ENCODE data around the gene CYSTM1. TPM values are rescaled to one million over a fixed set of nuclear protein-coding genes. Genes with fewer than 3 reads are reported as not detected.

CYSTM1 gene
- total RNA-seq, 2 experiments from 2014 or later: 8.6 to 10.3 TPM

GRCh38 chr5:140205952-140206351, 31.0 kb downstream of the CYSTM1 start:
- peaks cover 10% of the 10 kb centered on the region for H3K4me1 Mint-ChIP-seq
- CTCF ChIA-PET: interaction anchor here (1.0 to 2.0 kb wide), 5 partner anchors 10 to 146 kb away, joined by 3 to 5 read pairs (median 5); no protein-coding TSS in a partner anchor
- no peak for DNase-seq

GRCh38 chr5:140207250-140207964, 32.4 kb downstream of the CYSTM1 start:
- ChIA-PET CTCF (interaction anchor here (0.5 to 2.0 kb wide), 6 partner anchors 12 to 479 kb away, joined by 3 to 5 read pairs (median 4); no protein-coding TSS in a partner anchor), POLR2A (no interaction called here)
- H3K27ac Mint-ChIP-seq: no peak overlapping the region
- peaks cover 2% of the 10 kb centered on the region for H3K9me3 Mint-ChIP-seq
- H3K27me3 Mint-ChIP-seq: no peaks in the 10 kb centered on the region
- no peak for DNase-seq
- peaks cover 10% of the 10 kb centered on the region for H3K4me1 Mint-ChIP-seq
- H3K4me3 Mint-ChIP-seq: no peak overlapping the region
- H3K36me3 Mint-ChIP-seq (ENCODE audit: low read depth): no peaks in the 10 kb centered on the region

More at GRCh38 chr5:140205952-140206351, 31.0 kb downstream of the CYSTM1 start:
- H3K9me3 Mint-ChIP-seq: peaks cover 2% of the 10 kb centered on the region
- H3K4me3 Mint-ChIP-seq: no peak overlapping the region
- H3K36me3 Mint-ChIP-seq (ENCODE audit: low read depth): no peaks in the 10 kb centered on the region
- no peaks in the 10 kb centered on the region for H3K27me3 Mint-ChIP-seq
- POLR2A ChIA-PET: no interaction called here
- H3K27ac Mint-ChIP-seq: no peak overlapping the region

GRCh38 chr5:140208065-140208464, 33.1 kb downstream of the CYSTM1 start:
- no peaks in the 10 kb centered on the region for H3K27me3 Mint-ChIP-seq
- ChIA-PET CTCF (interaction anchor here (0.8 kb wide), 1 partner anchor 145 kb away, joined by 3 read pairs; no protein-coding TSS in a partner anchor), POLR2A (no interaction called here)
- no peak overlapping the region for H3K27ac Mint-ChIP-seq
- H3K4me3 Mint-ChIP-seq: no peak overlapping the region
- peaks cover 2% of the 10 kb centered on the region for H3K9me3 Mint-ChIP-seq
- peaks cover 10% of the 10 kb centered on the region for H3K4me1 Mint-ChIP-seq
- H3K36me3 Mint-ChIP-seq (ENCODE audit: low read depth): no peaks in the 10 kb centered on the region
- no peak for DNase-seq

- Mint-ChIP-seq H3K4me3 (no peak overlapping the region), H3K27ac (no peak overlapping the region), H3K9me3 (no peaks in the 10 kb centered on the region), H3K4me1 (peaks cover 10% of the 10 kb centered on the region), H3K27me3 (peaks cover 2% of the 10 kb centered on the region), H3K36me3 (ENCODE audit: low read depth) (no peaks in the 10 kb centered on the region)
- POLR2A ChIA-PET: no interaction called here
- CTCF ChIA-PET: interaction anchor here (0.9 kb wide), 1 partner anchor 10 kb away, joined by 3 read pairs; no protein-coding TSS in a partner anchor
- DNase-seq: no peak
These were observed 38.5 kb downstream of the CYSTM1 start for GRCh38 chr5:140213370-140213983.

- H3K27me3 Mint-ChIP-seq: peaks cover 2% of the 10 kb centered on the region
- ChIA-PET CTCF (interaction anchor here (1.0 to 1.1 kb wide), 2 partner anchors 36 to 823 kb away, joined by 3 to 5 read pairs; no protein-coding TSS in a partner anchor), POLR2A (no interaction called here)
- peaks cover 11% of the 10 kb centered on the region for H3K4me1 Mint-ChIP-seq
- H3K36me3 Mint-ChIP-seq (ENCODE audit: low read depth): no peaks in the 10 kb centered on the region
- no peaks in the 10 kb centered on the region for H3K9me3 Mint-ChIP-seq
- no peak overlapping the region for H3K4me3 Mint-ChIP-seq
- no peak for DNase-seq
- H3K27ac Mint-ChIP-seq: no peak overlapping the region
These were observed 39.8 kb downstream of the CYSTM1 start for GRCh38 chr5:140214831-140215230.

GRCh38 chr5:140215276-140215675, 40.3 kb downstream of the CYSTM1 start:
- Mint-ChIP-seq H3K36me3 (ENCODE audit: low read depth) (no peaks in the 10 kb centered on the region), H3K4me1 (peaks cover 16% of the 10 kb centered on the region), H3K27me3 (peaks cover 2% of the 10 kb centered on the region), H3K27ac (no peak overlapping the region), H3K4me3 (no peak overlapping the region), H3K9me3 (no peaks in the 10 kb centered on the region)
- DNase-seq: no peak
- POLR2A ChIA-PET: interaction anchor here (0.6 kb wide), 1 partner anchor 167 kb away, joined by 3 read pairs; no protein-coding TSS in a partner anchor
- CTCF ChIA-PET: interaction anchor here (0.6 to 1.1 kb wide), 3 partner anchors 36 to 823 kb away, joined by 3 to 5 read pairs (median 3); no protein-coding TSS in a partner anchor

GRCh38 chr5:140216478-140217074, 41.6 kb downstream of the CYSTM1 start:
- Mint-ChIP-seq H3K4me3 (no peak overlapping the region), H3K27ac (no peak overlapping the region), H3K4me1 (peaks cover 26% of the 10 kb centered on the region), H3K36me3 (ENCODE audit: low read depth) (no peaks in the 10 kb centered on the region), H3K27me3 (peaks cover 2% of the 10 kb centered on the region), H3K9me3 (no peaks in the 10 kb centered on the region)
- DNase-seq: no peak
- CTCF ChIA-PET: interaction anchor here (1.2 to 1.4 kb wide), 3 partner anchors 11 to 23 kb away, joined by 4 to 5 read pairs (median 4); no protein-coding TSS in a partner anchor
- POLR2A ChIA-PET: no interaction called here

- Mint-ChIP-seq H3K4me3 (no peak overlapping the region), H3K27me3 (peaks cover 2% of the 10 kb centered on the region), H3K27ac (no peak overlapping the region), H3K4me1 (peaks cover 35% of the 10 kb centered on the region), H3K36me3 (ENCODE audit: low read depth) (no peaks in the 10 kb centered on the region), H3K9me3 (no peaks in the 10 kb centered on the region)
- DNase-seq: no peak
- CTCF ChIA-PET: interaction anchor here (1.2 to 1.3 kb wide), 3 partner anchors 12 to 22 kb away, joined by 4 to 5 read pairs (median 4); no protein-coding TSS in a partner anchor
- POLR2A ChIA-PET: no interaction called here
These were observed 42.5 kb downstream of the CYSTM1 start for GRCh38 chr5:140217299-140218026.

GRCh38 chr5:140219068-140219991, 44.3 kb downstream of the CYSTM1 start:
- Mint-ChIP-seq H3K27me3 (peaks cover 2% of the 10 kb centered on the region), H3K9me3 (no peaks in the 10 kb centered on the region), H3K27ac (no peak overlapping the region), H3K4me3 (no peak overlapping the region), H3K36me3 (ENCODE audit: low read depth) (no peaks in the 10 kb centered on the region), H3K4me1 (peaks cover 35% of the 10 kb centered on the region)
- CTCF ChIA-PET: interaction anchor here (0.6 to 1.9 kb wide), 3 partner anchors 12 to 62 kb away, joined by 3 to 4 read pairs (median 4); no protein-coding TSS in a partner anchor
- POLR2A ChIA-PET: no interaction called here
- DNase-seq: no peak

- DNase-seq: no peak
- Mint-ChIP-seq H3K27me3 (peaks cover 2% of the 10 kb centered on the region), H3K4me1 (peaks cover 27% of the 10 kb centered on the region), H3K36me3 (ENCODE audit: low read depth) (no peaks in the 10 kb centered on the region), H3K9me3 (no peaks in the 10 kb centered on the region), H3K27ac (no peak overlapping the region), H3K4me3 (no peak overlapping the region)
- ChIA-PET POLR2A (no interaction called here), CTCF (interaction anchor here (0.6 to 1.9 kb wide), 5 partner anchors 13 to 126 kb away, joined by 3 to 6 read pairs (median 4); partner anchors contain the start of gene HBEGF)
These were observed 45.2 kb downstream of the CYSTM1 start for GRCh38 chr5:140220032-140220697.

GRCh38 chr5:140220698-140221064, 45.7 kb downstream of the CYSTM1 start:
- no peak overlapping the region for H3K4me3 Mint-ChIP-seq
- no peaks in the 10 kb centered on the region for H3K9me3 Mint-ChIP-seq
- H3K27ac Mint-ChIP-seq: no peak overlapping the region
- POLR2A ChIA-PET: no interaction called here
- no peak for DNase-seq
- CTCF ChIA-PET: interaction anchor here (1.3 to 1.9 kb wide), 3 partner anchors 14 to 126 kb away, joined by 4 to 6 read pairs (median 5); partner anchors contain the start of gene HBEGF
- H3K27me3 Mint-ChIP-seq: no peaks in the 10 kb centered on the region
- H3K36me3 Mint-ChIP-seq (ENCODE audit: low read depth): no peaks in the 10 kb centered on the region
- H3K4me1 Mint-ChIP-seq: peaks cover 25% of the 10 kb centered on the region
